ENCODE measurements around the gene TMEM63B. TPM values are rescaled to one million over a fixed set of nuclear protein-coding genes. Genes with fewer than 3 reads are reported as not detected.

The TMEM63B gene
- total and polyA plus RNA-seq, 9 of the 15 experiments (the other 6 are each of a cell fraction or from before 2014, with no cell fraction given): 0.14 to 39.4 (median 14.4) TPM

DNA sequence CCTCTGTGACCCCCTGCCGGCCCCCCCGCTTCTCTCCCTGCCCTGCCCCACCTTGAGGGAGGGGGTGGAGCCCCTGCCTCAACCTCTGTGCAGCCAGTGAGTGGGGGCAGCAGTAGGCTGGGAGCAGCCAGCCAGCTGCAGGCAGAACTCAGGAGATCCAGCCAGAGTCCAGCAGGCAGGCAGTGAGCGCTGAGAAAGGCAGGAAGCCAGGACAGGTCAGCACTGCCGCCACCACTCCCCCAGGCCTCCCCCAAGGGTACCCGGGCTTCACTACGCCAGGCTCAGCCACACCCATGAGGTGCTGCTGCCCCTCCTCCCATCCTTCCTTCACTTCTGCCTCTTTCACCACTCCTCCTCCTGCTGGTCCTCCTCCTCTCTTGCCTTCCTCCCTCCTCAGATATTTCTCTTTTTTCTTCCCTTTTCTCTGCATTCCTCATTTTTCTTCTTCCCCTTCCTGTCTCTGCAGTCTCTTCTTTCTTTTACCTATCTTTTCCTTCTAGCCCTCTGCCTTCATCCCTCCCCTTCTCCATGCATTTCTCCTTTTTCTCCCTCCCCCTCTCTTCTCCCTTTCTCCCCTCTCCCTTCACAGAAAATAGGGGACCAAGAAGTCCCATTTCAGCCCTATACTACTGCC, 11.5 kb downstream of the TMEM63B start:
- Histone ChIP-seq H4K20me1 (replicated peaks; ENCODE audit: control insufficient read depth, insufficient read depth, low read length) (no peaks in the 10 kb centered on the region), H3K9me3 (replicated peaks; ENCODE audit: control insufficient read depth, insufficient read depth, low read depth, low read length) (no peaks in the 10 kb centered on the region), H3K27ac (ENCODE audit: extremely low read depth, low read depth, low read length) (no peak overlapping the region), H3K79me2 (ENCODE audit: control insufficient read depth, insufficient read depth, low read length) (peaks cover 12% of the 10 kb centered on the region), H2AFZ (ENCODE audit: low read depth, low read length) (no peak overlapping the region), H3K9ac (ENCODE audit: insufficient read depth in 1 of 2, low read depth in 2 of 2, low read length in 2 of 2) (peak overlapping the region in 1 of 2 experiments; percentile 86; a peak in 2 of 4 replicates), H3K27me3 (ENCODE audit: control insufficient read depth in 2 of 2, insufficient read depth in 2 of 2, low read length in 2 of 2) (no peaks in the 10 kb centered on the region), H3K36me3 (ENCODE audit: control insufficient read depth, insufficient read depth, low read length) (peaks cover 88% of the 10 kb centered on the region), H3K4me1 (replicated peaks in 1 of 2; ENCODE audit: control insufficient read depth in 2 of 2, insufficient read depth in 2 of 2, low read length in 2 of 2) (peaks cover 16 to 36% of the 10 kb centered on the region in 2 experiments), H3K4me3 (no peak overlapping the region), H3K9me1 (ENCODE audit: control insufficient read depth, insufficient read depth, low read length) (no peaks in the 10 kb centered on the region), H3K4me2 (ENCODE audit: insufficient read depth, low read length) (no peak overlapping the region)
- intact Hi-C loops (cut with micrococcal nuclease): no loop called here
- WGBS (ENCODE audit: insufficient coverage, low coverage, missing lambda C conversion rate): 24% methylated on average over 5 of the region's 6 CpGs
- ChIA-PET CTCF (ENCODE audit: low intra/inter-chr PET ratio) (no interaction called here), POLR2A (interaction anchor here (0.6 to 1.9 kb wide), 4 partner anchors 9 to 131 kb away, joined by 3 to 5 read pairs (median 4); partner anchors contain the start of gene HSP90AB1)
- BruUV-seq (replicated peaks): no TSS peak
- DNase-seq (ENCODE audit: extremely low read depth in 1 of 4, low spot score in 3 of 4): peak; percentile 67 to 75 (median 74)
- no peak for FAIRE-seq
- TF ChIP-seq ZNF174 (CRISPR knock-in tag; IDR thresholded peaks at IDR 0.05): no peak
- peak; percentile 93 for TF ChIP-seq ZNF263 (CRISPR knock-in tag; IDR thresholded peaks at IDR 0.05; ENCODE audit: borderline replicate concordance)
- peak in 1 of 2 experiments; percentile 32; a peak in 1 of 4 replicates for TF ChIP-seq HDAC1 (IDR thresholded peaks at IDR 0.05)
- TF ChIP-seq POLR3G (IDR thresholded peaks at IDR 0.05; ENCODE audit: extremely low read depth, insufficient read length, insufficient replicate concordance): no peak
- 0 out of 4 replicates have a peak, but pooled peaks of 1 of the 2 experiments have one; percentile 19 for TF ChIP-seq KDM1A (IDR thresholded peaks at IDR 0.05)
- TF ChIP-seq PRPF4 (IDR thresholded peaks at IDR 0.05; ENCODE audit: insufficient read depth, low read depth, low read length, poor library complexity, severe bottlenecking): no peak
- peak; percentile 58; the same call in 1 of the 2 replicates for TF ChIP-seq ZBTB7A (IDR thresholded peaks at IDR 0.05; ENCODE audit: borderline replicate concordance, control insufficient read depth, low read depth, low read length)
- no peak for TF ChIP-seq MEF2D (tag; conservative IDR thresholded peaks at IDR 0.05; ENCODE audit: low read depth)
- no peak for TF ChIP-seq TBP (optimal IDR thresholded peaks at IDR 0.05; ENCODE audit: low read depth, low read length)
- 0 out of 2 replicates have a peak, but pooled peaks have one; percentile 33 for TF ChIP-seq ZBTB2 (IDR thresholded peaks at IDR 0.05)
- TF ChIP-seq AFF4 (CRISPR knock-in tag; IDR thresholded peaks at IDR 0.05): no peak
- TF ChIP-seq TAF15 (IDR thresholded peaks at IDR 0.05; ENCODE audit: low read depth, low read length): no peak
- TF ChIP-seq HLTF (IDR thresholded peaks at IDR 0.05): 0 out of 2 replicates have a peak, but pooled peaks have one; percentile 35
- in situ Hi-C loops (cut with MboI): no loop called here
- peak; percentile 62 for ATAC-seq
